GM18508 (cell line): Measurements from ENCODE around the gene MMP11.

Experiments used
- ATAC-seq: cut with Tn5 transposase; IDR thresholded peaks from one replicate; pipeline ENCODE4 v1.9.1; 2021; ENCODE audit warnings: moderate number of reproducible peaks; ENCODE audit not compliant: insufficient read depth, unreplicated experiment

MMP11 gene

DNA sequence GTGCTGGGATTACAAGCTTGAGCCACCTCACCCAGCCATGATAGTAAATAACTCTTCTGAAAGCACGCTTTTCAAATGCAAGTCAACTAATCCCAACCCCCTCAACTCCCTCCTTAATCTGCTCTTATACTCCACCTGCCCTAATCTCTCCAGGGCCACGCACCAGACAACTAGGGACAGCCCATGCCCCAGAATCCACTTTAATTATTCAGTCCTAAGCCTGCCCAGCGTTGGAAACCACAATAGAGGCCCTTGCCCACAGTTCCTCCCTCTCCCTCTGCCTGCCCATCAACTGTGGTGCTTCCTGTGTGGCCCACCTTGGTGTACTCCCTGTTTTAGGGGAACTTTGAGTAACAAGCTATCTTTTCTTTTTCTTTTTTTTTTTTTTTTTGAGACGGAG is 15.8 kb upstream of the MMP11 start:
- no peak for ATAC-seq

DNA sequence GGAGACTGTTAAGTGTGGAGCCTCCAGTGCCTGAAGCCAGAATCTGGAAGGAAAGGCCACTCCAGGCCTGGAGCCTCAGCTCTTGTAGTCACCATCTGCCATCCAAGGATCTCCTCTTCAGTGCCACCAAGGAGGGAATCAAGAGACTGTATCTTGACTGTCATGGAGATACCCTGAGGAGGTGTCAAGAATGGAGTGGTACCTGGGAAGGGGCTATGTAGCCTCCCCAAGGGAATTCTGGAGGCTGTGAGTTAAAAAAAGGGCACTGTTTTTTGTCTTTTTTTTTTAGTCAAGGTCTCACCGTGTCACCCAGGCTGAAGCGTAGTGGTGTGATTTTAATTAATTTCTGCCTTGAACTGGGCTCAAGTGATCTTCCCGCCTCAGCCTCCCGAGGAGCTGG is 13.1 kb upstream of the MMP11 start:
- no peak for ATAC-seq

DNA sequence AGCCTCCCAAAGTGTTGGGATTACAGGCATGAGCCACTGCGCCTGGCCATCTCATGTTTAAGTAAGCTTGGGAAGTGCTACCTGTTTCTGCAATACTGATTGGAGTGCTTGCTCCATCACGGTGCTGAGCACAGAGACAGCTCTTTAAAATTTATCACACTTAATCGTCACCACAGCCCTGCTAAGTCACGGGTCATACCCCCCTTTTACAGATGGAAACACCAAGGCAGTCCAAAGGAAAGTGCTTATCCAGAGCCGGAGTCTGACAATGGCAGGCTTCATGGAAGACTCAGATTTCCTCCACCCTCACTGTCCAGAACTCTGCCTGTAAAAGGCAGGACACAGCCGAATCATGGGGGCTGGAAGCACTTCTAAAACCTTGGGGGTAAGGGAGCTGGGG is 12.6 kb upstream of the MMP11 start:
- ATAC-seq = no peak

DNA sequence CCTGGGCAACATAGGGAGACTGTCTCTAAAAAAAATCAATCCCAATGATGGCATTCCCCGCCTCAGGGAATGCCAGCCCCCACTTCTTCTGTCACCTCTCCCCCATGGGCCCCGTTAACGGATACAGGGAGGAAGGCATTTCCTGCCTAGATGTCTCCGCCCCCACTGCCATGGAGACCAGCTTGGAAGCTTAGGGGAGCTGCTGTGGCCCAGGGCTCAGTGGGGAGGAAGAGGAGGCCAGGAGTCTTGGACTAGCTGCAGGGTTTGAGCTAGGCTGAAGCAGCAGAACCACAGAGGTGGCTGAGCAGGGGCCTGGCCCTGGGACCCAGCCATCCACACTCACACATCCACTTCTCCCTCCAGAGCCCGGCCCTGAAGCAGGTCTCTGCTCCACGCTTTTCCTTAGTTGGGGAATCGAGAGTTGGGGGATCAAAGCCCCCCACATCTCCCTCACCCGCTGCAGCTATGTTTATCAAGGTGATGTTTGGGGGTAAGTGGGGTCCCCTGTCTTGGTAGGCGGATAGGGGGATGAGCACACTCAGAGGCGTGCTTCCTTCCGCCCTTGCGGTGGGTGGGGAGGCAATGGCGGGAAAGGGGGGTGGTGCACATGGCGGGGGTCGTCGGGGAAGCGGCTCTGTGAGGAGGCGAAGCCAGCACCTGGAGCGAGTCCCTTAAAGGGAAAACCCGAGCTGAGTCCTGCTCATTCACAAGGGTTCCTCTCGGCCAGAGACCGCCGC is 9.6 kb upstream of the MMP11 start, which contains the start of gene C22orf15:
Gene C22orf15 (plus strand): TSS at position 149 of the 737 bp plus-strand sequence. CDS start 317 bp downstream, at position 466.
- no peak for ATAC-seq

DNA sequence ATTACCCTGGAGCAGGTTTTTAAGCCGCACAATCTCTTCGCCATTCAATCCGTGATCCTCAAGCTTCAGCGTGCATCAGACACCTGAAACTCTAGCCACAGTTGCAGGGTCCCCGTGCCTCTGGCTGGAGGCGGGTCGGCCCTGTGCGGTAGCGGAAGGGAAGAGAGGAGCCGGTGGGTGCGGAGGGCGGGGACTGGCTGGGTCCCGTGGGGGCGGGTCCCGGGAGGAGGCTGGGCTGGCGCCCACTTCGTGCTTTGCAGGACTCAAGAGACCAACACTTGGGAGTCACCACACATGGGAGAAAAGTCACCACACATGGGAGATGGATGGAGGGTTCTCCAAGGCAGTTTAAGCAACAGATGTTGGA is 9.1 kb upstream of the MMP11 start:
- ATAC-seq = no peak

DNA sequence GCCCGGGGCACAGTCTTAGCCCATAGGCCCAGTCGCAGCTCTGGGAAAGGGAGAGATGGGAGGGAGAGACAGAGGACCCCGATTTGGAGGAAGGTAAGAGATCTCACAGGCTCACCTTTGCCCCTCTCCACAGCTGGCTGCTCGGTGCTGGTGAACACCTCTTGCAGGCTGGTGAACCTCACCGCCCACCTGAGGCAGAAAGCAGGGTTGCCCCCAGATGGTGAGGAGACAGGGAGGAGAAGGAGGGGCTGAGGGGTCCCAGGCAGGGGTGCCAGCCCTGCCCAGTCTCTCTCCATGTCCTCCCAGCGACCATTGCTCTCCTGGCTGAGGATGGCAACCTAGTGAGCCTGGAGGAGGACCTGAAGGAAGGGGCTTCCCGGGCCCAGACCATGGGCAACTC is 8.7 kb upstream of the MMP11 start:
- no peak for ATAC-seq

DNA sequence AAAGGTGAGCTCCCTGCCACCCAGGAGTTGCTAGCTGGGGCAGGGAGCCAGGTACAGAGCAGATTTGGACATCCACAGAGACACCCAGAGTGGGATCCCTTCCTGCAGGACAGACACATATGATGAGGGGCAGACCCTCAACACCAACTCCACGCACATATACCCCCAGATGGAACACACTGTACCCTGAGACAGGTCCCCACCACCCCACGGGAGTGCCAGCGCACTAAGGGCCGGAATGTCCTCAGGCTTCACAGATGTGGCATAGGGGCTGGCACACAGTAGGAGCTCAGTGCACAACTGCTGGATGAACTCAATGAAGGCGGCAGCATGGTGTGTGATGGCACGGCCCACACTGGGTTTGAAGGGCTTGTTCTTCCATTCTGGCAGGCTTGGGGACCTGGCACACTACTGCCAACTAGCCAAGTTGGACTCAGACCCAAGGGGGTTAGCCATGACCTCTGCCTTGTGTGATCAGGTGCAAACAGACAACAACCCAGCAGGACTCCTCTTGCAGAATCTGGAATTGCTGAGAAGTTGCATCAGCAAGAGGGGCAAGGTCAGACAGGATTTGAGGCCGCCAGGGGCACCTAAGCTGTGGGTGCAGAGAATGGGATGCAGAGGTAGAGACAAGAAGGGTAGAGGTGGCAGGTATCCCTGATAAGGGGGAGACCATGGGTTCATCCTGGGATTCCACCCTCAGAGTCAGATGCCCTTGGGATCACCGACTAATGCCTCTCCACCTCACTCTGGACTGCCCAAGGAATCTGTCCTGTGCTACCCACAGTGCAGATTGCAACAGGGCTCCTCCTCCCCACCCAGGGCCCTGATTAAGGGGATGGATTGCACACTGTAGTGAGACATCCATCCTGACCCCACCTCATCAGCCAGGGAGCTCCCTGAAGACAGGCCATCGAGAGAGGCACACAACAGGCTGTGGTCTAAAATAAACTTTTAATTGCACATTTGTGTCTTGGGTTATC is 7.5 kb upstream of the MMP11 start:
- ATAC-seq = no peak

DNA sequence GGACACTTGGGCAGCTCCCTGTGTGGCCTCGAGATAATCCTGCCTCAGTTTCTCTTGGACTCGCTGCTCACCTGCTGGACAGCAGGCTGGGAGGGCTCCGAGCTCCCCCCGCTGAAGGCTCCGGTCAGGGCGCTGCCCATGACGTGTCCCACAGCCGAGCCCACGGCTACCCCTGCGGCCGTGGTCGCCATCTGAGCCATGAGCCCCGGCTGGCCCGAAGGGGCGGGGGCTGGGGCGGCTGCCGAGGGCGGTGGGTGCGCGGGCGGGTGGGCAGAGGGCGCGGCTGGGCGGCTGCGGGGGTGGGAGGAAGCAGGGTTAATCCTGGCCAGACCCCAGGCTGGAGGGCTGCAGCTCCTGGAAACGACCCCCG is 5.4 kb upstream of the MMP11 start:
- ATAC-seq = no peak

DNA sequence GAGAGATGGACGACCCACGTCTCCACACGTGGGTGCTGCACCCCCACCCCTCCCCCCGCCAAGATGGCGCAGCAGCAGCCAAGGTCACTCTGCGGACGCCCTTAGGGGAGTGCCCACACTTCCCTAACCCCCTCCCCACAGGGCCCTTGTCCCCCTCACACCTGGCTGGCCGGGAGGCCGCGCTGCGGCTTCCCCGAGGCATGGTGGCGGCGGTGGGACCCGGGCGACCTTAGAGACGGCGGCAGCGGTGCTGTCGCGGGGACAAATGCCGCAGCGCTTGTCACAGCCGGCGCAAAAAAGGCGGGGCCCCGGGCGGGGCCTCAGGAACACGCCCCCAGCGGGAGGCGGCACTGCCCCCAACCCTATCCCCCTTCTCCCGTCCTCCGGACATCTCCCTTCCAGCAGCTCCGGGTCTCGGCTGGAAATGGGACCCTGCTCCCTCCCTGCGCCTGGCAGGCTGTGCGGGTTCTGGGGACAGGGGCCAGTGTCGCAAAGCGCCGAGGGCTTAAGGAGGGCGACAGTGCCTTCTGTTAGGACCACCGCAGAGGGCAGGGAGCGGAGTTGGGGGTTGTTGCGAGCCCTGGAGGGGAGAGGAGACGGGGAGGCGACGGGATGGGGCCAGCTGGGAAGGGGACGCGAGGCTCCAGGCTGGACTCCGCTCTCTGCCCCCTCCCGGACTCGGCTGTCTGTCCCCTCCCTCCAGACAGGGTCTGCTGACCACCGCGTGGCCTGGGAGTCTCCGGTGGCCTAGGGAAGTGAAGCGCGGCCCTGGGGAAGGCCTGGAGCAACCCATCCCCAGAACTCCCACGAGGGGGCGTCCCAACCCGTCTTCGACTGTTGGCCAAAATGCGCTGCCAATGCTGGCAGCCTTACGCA is 4.7 kb upstream of the MMP11 start, which contains the start of gene CHCHD10:
Gene CHCHD10 (minus strand): TSS at position 300 of the 876 bp plus-strand sequence. CDS start 98 bp downstream, at position 202.
- ATAC-seq = no peak

DNA sequence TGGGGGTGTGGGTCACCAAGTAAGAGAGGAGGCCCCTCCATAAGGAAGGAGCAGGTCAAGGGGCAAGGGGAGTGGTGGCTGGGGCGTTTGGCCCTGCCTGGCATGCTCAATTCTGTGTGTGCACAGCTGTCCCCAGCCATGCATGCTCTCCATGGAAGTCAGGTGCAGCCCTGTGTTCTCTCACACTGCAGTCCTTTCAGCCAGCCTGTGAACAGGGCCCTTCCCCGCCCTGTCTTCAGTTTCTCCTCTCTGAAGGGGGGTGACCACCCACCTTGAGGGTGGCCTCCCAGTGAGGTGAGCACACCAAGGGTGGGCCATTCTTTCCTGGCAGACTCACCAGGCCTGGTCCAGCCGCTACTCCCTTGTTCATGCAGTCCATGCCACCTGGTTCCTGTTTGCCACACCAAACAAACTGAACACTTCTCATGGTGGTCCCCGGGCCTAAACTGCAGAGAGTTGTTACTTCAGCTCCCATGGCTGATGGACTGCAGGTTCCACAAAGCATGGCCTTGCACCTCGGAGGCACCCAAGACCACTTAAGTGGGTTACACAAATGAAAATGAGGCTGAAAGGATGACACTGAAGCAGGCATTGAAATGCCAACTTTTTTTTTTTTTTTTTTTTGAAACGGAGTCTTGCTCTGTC is 3.2 kb upstream of the MMP11 start:
- ATAC-seq = no peak

DNA sequence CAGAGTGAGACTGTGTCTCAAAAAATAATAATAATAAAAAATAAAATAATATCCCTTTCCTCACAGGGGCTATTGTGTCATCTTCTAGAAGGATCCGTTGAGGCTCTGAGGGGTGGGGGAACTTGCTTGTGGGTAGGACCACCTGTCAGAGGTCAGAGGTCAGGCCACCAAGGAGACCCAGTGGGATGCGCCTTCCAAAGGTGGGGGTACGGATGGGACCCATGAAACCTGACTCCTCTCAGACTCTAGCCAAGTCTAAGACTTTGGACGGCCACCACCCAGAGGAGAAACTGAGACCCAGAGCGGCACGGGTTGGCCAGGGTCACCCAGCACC is 367 bp upstream of the MMP11 start:
- no peak for ATAC-seq

DNA sequence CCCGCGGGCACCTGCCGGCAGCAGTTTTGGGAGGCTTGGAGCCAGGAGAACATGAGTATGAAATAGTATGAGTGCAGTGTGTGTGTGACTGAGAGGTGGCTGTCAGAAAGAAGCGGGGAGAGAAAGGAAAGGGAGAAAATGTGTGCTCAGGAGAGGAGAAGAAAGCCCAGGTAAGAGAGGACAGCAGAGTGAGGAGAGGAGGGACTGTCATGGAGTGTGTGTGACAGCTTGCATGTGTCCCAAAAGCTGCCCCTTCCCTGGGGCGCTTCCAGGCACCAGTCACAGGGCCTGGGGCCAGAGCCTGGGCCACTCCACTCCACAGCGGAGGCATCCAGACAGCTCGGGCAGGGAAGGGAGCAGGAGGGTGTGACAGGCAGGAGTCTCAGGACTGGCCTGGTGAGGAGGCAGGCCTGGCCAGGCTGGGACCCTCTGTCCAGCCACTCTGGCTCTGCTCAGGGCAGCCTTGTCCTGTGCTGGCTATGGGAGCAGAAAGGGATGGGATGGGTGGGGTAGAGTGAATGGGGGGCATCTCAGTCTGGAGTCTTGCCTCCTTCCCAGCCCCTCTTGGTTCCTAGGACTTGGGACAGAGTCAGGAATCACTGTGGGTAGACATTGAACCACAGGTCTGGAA is 949 bp downstream of the MMP11 start:
- ATAC-seq = no peak

DNA sequence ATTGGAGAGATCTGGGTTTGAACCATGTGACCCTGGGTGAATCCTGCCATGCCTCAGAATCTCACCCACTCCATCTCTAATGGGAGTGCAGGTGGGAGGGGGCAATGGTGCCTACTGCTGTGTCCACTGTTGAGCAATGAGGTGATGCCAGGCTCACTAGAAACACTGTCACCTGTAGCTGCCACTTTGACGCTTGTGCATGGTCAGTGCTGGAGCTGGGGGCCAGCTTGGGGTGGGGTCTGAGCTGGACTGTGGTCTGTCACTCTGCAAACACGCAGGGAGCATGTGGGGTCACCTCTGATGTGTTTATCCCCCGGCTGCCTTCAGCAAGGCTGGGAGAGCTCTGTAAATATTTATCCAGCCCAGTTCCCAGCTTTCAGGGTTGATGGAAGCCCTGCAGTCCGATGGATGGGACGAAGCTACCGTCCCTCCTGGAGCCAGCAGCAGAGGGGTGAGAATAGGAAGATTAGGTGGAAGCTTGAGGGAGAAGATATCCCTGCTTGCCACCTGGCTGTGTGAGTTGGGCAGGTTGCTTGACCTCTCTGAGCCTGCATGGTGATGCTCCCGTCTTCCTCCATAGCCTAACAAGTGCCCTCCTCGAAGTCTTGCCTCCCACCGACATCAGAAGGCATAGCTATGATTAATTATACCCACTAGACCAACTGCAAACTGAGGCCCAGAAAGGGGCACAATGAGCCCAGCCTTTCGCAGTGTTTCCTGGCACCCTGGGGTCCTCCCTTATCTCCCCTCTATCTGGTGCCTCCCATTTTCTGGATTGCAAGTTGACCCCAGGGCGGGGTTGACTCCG is 1.7 kb downstream of the MMP11 start:
- ATAC-seq = no peak

DNA sequence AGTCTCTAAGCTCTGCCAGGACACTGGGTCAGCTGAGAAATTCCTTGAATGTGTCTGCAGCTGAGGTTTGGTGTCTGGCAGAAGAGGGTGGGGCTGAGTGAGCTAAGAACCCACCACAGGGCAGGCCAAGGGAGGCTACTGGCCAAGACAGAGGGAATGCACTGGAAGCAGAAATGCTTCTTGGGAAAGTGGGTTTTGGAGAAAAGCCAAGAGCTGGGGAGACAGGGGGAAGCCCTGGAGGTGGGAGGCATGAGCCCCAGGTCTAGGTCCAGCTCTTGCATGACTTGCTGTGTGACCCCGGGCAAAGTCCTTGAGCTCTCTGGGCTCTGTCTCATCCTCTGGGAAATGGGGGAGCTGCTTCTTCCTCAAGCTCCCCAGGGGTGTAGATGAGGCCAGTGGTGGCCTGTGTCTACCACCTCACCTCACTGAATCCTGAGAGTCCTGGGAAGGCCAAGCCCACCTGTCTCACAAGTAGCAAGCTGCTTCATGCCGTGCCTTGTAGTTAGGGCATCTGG is 2.3 kb downstream of the MMP11 start:
- ATAC-seq = no peak

DNA sequence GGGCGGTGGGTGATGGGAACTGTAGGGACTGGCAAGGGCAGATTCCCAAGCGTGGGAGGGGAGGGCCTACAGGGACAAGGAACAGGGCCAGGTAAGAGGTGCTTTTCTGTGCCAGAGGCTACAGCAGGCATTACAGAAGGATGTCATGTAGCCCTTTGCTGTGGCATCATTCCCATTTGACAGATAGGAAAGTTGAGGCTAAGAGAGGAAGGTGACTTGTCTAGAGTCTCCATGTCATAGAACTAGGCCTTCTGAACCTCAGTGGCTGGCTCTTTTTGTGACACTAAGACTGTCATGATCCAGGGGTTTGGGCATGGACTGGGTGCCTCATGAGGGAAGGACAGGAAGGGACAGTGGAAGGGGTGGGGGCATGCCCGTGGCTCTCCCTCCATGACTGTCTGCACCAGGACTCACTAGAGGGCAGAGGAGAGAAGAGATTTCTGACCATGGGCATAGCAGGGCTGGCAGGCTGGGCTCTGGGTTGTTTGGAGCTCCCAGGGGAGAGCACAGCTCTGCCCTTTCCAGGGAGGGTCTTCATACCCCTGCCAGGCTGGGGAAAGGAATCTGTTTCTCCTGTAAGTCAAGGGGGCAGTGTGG is 3.2 kb downstream of the MMP11 start:
- ATAC-seq = no peak

DNA sequence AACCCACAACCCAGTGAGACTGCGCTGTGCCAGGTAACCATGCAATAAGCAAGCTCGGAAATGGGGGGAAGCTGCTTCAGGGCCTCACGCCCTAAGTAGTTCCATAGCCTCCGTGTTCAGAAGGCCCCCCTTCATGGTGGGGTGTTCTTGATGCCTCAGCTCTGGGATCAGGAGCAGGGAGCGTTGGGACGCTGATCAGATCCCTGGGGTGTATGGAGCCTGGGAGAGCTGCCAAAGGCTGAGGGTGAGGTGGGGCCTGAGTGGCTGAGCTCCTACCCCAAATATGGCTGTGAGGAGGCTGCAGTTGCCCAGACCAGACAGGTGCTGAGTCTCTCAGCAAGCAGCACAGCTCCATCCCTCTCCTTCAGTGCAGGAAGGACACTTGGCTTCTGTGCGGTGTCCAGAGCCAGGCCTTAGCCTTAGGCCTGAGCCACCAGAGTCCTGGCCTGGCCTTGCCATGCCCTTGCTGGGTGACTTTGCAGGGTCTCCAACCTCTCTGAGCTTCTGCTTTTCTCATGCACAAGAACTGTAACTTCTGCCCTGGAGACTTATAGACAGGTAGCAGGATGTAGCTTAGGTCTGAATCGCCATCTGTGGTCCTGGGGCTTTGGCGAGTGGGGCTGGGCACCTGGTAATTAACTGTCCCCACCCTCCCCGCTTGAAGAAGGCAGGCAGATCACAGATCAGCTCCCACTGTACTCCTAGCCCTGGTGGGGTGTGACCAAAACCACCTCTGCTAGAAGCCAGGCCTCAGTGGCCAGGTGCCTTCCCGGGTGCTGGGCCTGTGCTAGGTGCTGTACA is 5.3 kb downstream of the MMP11 start:
- no peak for ATAC-seq

DNA sequence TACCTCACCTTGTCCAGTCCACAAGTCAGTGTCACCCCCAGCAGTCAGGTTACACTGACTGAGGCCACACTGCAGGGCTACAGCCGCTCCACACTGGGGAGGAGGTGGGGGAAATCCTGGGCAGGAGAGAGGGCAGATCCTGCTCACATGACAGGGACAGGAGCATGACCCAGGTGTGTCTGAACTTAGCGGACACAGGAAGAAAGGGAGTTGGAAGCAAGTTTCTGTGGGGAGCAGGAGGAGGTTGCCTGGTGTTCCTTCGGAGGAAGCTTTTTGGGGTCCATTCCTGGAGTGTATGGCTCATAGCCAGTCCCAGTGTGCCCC is 5.9 kb downstream of the MMP11 start:
- no peak for ATAC-seq

DNA sequence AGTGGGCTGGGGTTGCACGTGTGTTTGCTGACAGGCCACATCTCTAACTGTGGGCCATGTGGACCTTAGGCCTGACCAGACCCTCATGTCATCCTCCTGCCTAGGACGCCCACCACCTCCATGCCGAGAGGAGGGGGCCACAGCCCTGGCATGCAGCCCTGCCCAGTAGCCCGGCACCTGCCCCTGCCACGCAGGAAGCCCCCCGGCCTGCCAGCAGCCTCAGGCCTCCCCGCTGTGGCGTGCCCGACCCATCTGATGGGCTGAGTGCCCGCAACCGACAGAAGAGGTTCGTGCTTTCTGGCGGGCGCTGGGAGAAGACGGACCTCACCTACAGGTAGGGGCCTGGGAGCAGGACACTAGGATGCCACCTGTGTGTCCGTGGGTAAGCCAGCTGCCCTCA is 6.4 kb downstream of the MMP11 start:
- no peak for ATAC-seq
